Airway epithelial cell (primary cell): Measurements from ENCODE around the gene FGFR4. TPM values are rescaled to one million over a fixed set of nuclear protein-coding genes. Genes with fewer than 3 reads are reported as not detected.

ENCODE experiments used
- total RNA-seq: library from RNA; depleted of rRNA; stranded (reverse); fragments of >200 nt; gene quantifications from 2 replicates; pipeline ENCODE4 v1.2.3, GENCODE V29; 2015

FGFR4 gene
- total RNA-seq, result 1.3 and 2.1 TPM in 2 replicates

GRCh38 chr5:177086654-177087397 lies at the start of gene FGFR4:
TSS of gene FGFR4 (plus strand) at chr5:177086915. CDS start at chr5:177089603, 2,688 bp downstream.

DNA sequence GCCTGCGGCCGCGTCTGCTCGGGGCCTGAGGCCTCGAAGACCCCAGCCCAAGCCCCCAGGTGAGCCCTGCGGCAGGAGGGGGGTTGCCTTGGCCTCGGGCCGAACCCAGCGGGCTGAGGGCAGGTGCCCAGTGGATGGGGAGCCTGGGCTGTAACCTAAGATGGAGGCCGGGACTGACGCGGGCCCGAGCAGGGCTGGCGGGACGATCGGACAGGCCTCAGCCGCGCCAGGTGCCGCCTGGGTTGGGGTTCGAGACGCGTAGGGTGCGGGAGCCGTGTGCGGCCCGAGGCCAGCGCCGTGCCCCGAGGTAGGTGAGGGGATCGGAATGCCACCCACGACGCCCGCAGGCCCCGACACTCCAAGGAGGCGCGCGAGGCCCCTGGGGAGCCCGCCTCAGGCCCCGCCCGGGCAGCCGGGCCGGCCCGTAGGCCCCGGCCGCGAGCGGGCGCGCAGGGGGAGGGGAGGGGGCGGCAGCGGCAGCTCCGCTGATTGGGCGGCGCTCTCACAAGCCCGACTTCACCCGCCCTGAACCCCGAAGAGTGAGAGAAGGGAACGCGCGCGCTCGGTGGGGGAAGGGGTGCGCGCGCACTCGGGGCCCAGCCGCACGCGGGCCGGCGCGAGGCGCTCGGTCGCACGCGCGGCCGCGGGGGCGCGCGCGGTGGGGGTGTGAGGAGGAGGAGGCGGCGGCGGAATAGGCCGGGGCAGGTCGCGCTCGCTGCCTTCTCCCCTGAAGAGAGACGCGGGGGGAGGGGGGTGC lies 46.6 kb downstream of the FGFR4 start, which contains the start of gene NSD1:
Gene NSD1, plus strand, starts transcription at position 678 of the 757 bp plus-strand sequence. CDS start 1,331 bp downstream, outside the sequence.

Other genes starting within 250 kb of the FGFR4 start
- gene HK3, start 187.6 kb upstream of the FGFR4 start, total RNA-seq, result not detected in 2 replicates
- 16.9 and 22.5 TPM in 2 replicates for gene UIMC1, start 80.1 kb upstream of the FGFR4 start, total RNA-seq
- 7.0 and 11.9 TPM in 2 replicates for gene ZNF346, start 64.2 kb upstream of the FGFR4 start, total RNA-seq
- gene NSD1, start 46.9 kb downstream of the FGFR4 start, total RNA-seq, result 22.3 and 24.3 TPM in 2 replicates
- gene RAB24, start 216.8 kb downstream of the FGFR4 start, total RNA-seq, result 19.6 and 24.3 TPM in 2 replicates
- gene PRELID1, start 216.9 kb downstream of the FGFR4 start, total RNA-seq, result 165 and 185 TPM in 2 replicates
- gene MXD3, start 225.0 kb downstream of the FGFR4 start, total RNA-seq, result 5.8 and 10.9 TPM in 2 replicates